Stimulated activated CD8-positive, alpha-beta memory T cell treated with anti-CD3 and anti-CD28 coated beads, Interleukin-2, amount 100 ng/mL, for 48 hours (primary cell): Measurements from ENCODE around the gene CDK10.

Source experiments
- DNase-seq, 2 donors: peaks; one replicate each; pipeline ENCODE4 v3.0.0-alpha.2; 2020; ENCODE audit warnings: low read depth in 2 of 2

Gene CDK10

GRCh38 chr16:89711601-89712273 is 25.2 kb downstream of the CDK10 start:
- DNase-seq = peak; percentile 64 to 82

GRCh38 chr16:89712274-89712781 is 25.8 kb downstream of the CDK10 start:
- no peak for DNase-seq

- DNase-seq = no peak
Measured at GRCh38 chr16:89716493-89716892, 30.0 kb downstream of the CDK10 start.

GRCh38 chr16:89716916-89717687 is 30.6 kb downstream of the CDK10 start:
- DNase-seq = no peak

- DNase-seq = no peak
Measured at GRCh38 chr16:89717688-89718505, 31.4 kb downstream of the CDK10 start.

GRCh38 chr16:89720551-89720812 is 34.0 kb downstream of the CDK10 start:
- DNase-seq = no peak

- DNase-seq = peak; percentile 77 to 83
Measured at GRCh38 chr16:89720813-89721545, 34.5 kb downstream of the CDK10 start, which contains the start of the genes VPS9D1 and ZNF276. TSS of gene VPS9D1 (minus strand) at chr16:89720898. CDS start at chr16:89720861, 37 bp downstream. TSS of gene ZNF276 (plus strand) at chr16:89721537. CDS start at chr16:89721641, 104 bp downstream.

GRCh38 chr16:89721546-89722391 is 35.3 kb downstream of the CDK10 start:
- peak; percentile 72 to 78 for DNase-seq

GRCh38 chr16:89722392-89723278 is 36.1 kb downstream of the CDK10 start:
- DNase-seq = peak in 1 of 2 donors; percentile 52

GRCh38 chr16:89723279-89724250 is 37.1 kb downstream of the CDK10 start:
- peak in 1 of 2 donors; percentile 67 for DNase-seq

- no peak for DNase-seq
Measured at GRCh38 chr16:89727406-89728120, 41.1 kb downstream of the CDK10 start.

GRCh38 chr16:89729293-89729692 is 42.8 kb downstream of the CDK10 start:
- DNase-seq = no peak

- DNase-seq = no peak
Measured at GRCh38 chr16:89729863-89730593, 43.5 kb downstream of the CDK10 start.

- no peak for DNase-seq
Measured at GRCh38 chr16:89730610-89731234, 44.2 kb downstream of the CDK10 start.

GRCh38 chr16:89732142-89732917 is 45.8 kb downstream of the CDK10 start:
- no peak for DNase-seq

- DNase-seq = no peak
Measured at GRCh38 chr16:89732918-89733242, 46.4 kb downstream of the CDK10 start.
